ENCODE results near the gene CCDC50. TPM values are rescaled to one million over a fixed set of nuclear protein-coding genes. Genes with fewer than 3 reads are reported as not detected.

CCDC50 gene
- total RNA-seq, 4 donors from 2014 or later: 27.8 to 58.7 (median 34.5) TPM

GRCh38 chr3:191378142-191378812, 49.1 kb downstream of the CCDC50 start:
- intact Hi-C loops (cut with DNase I; ENCODE audit: low total_unique reads): no loop called here
- H3K4me3 ChIP-seq (ENCODE audit: low read depth, poor library complexity, severe bottlenecking): no peak overlapping the region
- no peak for DNase-seq (ENCODE audit: low spot score in 2 of 2)
- no peak for TF ChIP-seq POLR2A (IDR thresholded peaks at IDR 0.05)
- no peak for TF ChIP-seq CTCF (IDR thresholded peaks at IDR 0.05)

- H3K4me3 ChIP-seq (ENCODE audit: low read depth, poor library complexity, severe bottlenecking): no peak overlapping the region
- TF ChIP-seq POLR2A (IDR thresholded peaks at IDR 0.05): no peak
- TF ChIP-seq CTCF (IDR thresholded peaks at IDR 0.05): no peak
- DNase-seq (ENCODE audit: low spot score in 2 of 2): no peak
- WGBS, 2 donors: 56 to 64% methylated on average over 2 of the region's 2 CpGs
- intact Hi-C loops (cut with DNase I; ENCODE audit: low total_unique reads): no loop called here
Measured at GRCh38 chr3:191379446-191379845, 50.3 kb downstream of the CCDC50 start.

DNA sequence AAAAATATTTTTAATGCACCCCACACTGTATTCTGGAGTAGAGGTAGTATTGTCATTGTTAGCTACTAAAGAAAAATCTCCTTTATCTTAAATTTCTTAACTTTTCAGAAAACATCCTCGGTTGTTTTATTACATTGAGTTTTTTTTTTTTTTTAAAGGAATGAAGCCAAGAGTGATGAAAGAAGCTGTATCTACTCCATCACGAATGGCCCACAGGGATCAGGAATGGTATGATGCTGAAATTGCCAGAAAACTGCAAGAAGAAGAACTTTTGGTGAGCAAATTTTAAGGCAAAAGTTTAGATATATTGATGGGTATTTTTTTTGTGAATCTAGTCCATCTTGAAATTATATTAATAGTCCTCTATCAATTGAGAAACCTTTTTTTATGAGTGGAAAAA, 50.8 kb downstream of the CCDC50 start:
- DNase-seq (ENCODE audit: low spot score in 2 of 2): no peak
- no peak overlapping the region for H3K4me3 ChIP-seq (ENCODE audit: low read depth, poor library complexity, severe bottlenecking)
- TF ChIP-seq CTCF (IDR thresholded peaks at IDR 0.05) (no peak), POLR2A (IDR thresholded peaks at IDR 0.05) (no peak)
- intact Hi-C loops (cut with DNase I; ENCODE audit: low total_unique reads): no loop called here
- WGBS, 2 donors: 49 to 59% methylated on average over 2 of the region's 2 CpGs

DNA sequence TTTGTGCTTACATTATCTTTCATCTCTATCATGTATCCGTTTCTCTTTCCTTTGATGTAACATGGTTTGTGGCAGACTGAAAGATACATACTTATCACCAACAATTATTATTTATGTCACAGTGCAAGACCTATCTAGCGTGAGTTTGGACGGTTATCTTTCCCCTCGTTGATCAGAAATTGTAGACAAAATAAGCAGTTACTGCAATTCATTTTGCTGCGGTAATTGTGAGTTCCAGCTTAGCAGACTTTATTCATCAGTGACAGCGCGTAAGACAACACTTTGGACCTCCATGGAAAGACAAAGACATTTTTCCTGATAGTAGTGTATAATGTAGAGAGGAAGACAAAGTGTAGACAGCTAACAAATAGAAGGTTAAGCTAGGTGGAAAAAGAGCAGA, 52.1 kb downstream of the CCDC50 start:
- no peak for TF ChIP-seq CTCF (IDR thresholded peaks at IDR 0.05)
- TF ChIP-seq POLR2A (IDR thresholded peaks at IDR 0.05): no peak
- intact Hi-C loops (cut with DNase I; ENCODE audit: low total_unique reads): no loop called here
- no peak overlapping the region for H3K4me3 ChIP-seq (ENCODE audit: low read depth, poor library complexity, severe bottlenecking)
- 90 to 95% methylated on average over 7 of the region's 7 CpGs for WGBS, 2 donors
- no peak for DNase-seq (ENCODE audit: low spot score in 2 of 2)

DNA sequence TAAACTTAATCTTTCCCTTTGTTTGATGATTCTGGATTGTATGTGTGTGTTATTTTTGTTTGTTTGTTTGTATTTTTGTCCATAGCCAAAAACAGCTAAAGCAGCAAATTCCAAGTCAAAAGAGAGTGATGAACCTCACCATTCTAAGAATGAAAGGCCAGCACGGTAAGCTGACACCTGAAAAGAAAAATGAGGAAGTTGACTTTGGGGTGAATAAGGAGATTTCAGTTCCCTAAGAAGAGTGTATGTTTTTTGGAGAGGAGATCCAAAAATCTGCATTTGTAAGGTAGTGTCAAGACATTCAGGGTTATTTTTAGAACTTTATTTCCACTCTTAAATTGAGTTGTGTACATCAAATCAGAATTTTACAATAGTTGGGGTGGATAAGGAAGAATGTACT, 53.5 kb downstream of the CCDC50 start:
- TF ChIP-seq POLR2A (IDR thresholded peaks at IDR 0.05): no peak
- no peak for TF ChIP-seq CTCF (IDR thresholded peaks at IDR 0.05)
- 77 to 79% methylated on average over 1 of the region's 1 CpG for WGBS, 2 donors
- no peak for DNase-seq (ENCODE audit: low spot score in 2 of 2)
- no peak overlapping the region for H3K4me3 ChIP-seq (ENCODE audit: low read depth, poor library complexity, severe bottlenecking)
- intact Hi-C loops (cut with DNase I; ENCODE audit: low total_unique reads): no loop called here

- intact Hi-C loops (cut with DNase I; ENCODE audit: low total_unique reads): no loop called here
- TF ChIP-seq POLR2A (IDR thresholded peaks at IDR 0.05) (no peak), CTCF (IDR thresholded peaks at IDR 0.05) (no peak)
- DNase-seq (ENCODE audit: low spot score in 2 of 2): no peak
- 52 to 63% methylated on average over 4 of the region's 4 CpGs for WGBS, 2 donors
- no peak overlapping the region for H3K4me3 ChIP-seq (ENCODE audit: low read depth, poor library complexity, severe bottlenecking)
Measured at GRCh38 chr3:191383124-191383523, 53.9 kb downstream of the CCDC50 start.

Measured in lower leg skin (tissue), 4 donors.